GM19467 (cell line): ENCODE data around the gene MCM9.
"Not testable (repeated sequence)": the region's sequence is repeated elsewhere in the genome, so short reads cannot be mapped to it uniquely, and the experiment has no call there.

Experiments used
- ATAC-seq: cut with Tn5 transposase; IDR thresholded peaks from one replicate; pipeline ENCODE4 v1.9.1; 2021; ENCODE audit warnings: mild to moderate bottlenecking, moderate library complexity; ENCODE audit not compliant: unreplicated experiment

MCM9 gene

DNA sequence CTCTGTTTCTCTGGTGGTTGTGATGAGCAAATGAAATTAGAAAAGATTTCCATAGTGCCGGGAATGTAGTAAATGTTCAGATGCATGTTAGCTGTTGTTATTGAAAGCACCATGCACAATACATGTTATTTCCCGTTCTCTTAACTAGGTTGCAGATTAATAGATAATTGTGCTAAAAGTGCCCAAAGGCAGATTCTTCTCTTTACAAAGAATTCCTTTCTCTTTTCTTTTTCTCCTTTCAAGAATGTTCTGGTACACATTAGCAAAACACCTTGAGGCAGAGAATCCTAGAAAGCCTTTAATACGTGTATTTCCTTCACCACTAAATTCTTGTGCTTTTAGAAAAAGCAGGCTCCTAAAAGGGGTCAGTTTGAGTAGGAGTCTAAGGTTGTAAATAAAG, 162.1 kb downstream of the MCM9 start:
- ATAC-seq, result no peak

DNA sequence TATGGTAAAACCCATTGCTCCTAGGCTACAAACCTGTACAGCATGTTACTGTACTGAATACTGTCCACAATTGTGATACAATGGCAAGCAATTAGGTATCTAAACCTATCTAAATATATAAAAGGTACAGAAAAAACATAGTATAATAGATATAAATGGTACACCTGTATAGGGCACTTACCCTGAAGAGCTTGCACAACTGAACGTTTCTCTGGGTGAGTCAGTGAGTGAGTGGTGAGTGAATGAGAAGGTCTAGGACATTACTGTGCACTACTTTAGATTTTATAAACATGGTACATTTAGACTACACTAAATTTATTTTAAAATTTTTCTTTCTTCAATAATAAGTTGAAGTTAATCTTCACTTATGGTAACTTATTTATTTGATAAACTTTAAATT, 163.7 kb downstream of the MCM9 start:
- ATAC-seq, result no peak

DNA sequence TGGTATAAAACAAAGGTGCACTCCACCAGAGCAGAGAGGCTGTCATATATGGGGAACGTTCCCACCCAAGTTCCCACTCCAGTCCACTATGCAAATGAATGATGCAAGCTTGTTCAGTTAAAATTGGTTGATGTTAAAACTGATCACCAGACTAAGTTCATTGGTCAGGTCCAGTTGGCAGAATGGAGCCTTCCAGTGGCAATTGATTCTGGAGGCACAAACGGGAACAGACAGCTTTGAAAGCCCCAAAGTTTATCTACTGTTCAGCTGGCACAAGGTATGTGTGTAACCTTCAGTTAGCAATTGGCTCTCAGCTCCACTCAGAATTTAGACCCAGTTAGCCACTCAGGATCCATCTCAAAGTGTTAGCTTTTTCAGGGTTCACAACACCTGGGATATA, 164.1 kb downstream of the MCM9 start:
- no peak for ATAC-seq

DNA sequence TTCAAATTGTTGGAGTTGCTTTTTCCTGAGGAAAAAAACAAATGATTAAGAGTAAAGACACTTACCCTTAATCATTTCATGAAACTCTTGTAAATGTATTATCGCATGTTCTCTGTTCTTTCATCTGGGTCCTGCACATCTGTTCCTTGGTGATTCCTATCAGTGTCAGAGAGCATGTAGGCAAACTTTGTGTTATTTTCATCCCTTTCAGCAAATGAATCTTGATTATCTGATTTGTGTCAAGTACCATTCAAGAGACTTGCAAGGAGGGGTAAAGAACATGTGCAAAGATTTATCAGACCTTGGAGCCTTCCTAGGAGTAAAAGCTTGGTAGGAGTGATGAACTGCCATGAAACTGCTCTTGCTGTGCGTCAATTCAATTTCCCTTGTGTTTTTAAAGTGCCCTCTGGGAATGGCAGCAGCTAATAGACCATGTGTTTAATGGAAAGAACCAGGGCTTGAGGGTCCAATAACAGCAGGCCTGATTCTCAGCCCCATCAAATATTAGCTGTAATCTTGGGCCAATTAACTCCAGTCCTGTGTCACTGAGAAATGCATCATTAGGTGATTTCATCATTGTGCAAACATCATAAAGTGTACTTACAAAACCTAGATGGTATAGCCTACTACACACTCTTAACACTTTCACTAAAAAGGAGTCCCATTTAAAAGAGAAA, 164.7 kb downstream of the MCM9 start:
- no peak for ATAC-seq

DNA sequence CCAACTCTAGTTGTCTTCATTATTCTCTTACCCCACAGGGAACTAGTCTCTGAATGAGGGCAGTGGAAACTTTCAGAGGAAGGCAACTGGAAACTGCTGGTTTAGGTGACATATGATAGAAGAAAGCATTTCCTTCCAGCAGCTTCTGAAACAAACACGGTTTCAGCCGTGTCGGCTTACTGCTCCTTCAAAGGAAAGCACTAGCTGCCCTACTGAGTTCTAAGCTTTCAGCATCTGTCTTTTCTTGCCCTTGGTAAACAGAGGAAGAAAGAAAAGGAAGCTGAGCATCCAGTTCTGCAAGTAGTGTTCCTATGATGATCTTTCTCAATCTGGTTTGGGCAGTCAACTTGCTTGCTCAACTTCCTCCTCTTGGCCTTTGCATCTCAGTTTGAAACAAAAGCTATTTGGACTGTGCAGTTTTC, 166.0 kb downstream of the MCM9 start:
- no peak for ATAC-seq

DNA sequence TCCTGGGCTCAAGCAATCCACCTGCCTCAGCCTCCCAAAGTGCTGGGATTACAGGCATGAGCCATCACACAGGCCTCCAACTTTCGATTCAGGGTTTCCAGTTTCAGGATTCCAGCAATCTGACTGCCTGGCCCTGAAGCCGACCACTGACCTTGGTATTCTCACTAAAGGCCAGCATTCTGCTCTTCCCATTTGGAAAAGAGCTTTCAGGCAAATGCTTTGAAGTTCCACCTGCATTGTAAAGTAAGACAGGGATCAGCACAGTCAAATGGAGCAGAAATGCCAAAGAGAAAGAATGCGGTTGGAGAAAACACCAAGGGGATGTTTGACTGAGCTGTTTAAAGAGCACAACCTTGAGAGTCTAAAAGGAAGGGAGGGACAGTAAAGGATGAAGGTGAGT, 166.5 kb downstream of the MCM9 start:
- ATAC-seq, result no peak

DNA sequence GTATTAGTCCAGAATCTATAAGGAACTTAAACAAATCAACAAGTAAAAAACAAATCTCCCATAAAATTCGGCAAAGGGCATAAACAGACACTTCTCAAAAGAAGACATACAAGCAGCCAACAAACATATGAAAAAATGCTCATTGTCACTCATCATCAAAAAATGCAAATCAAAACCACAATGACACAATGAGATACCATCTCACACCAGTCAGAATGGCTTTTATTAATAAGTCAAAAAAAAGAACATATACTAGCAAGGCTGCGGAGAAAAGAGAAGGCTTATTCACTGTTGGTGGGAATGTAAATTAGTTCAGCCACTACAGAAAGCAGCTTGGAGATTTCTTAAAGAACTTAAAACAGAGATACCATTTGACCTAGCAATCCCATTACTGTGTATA, 169.6 kb downstream of the MCM9 start:
- ATAC-seq, result not testable (repeated sequence)

DNA sequence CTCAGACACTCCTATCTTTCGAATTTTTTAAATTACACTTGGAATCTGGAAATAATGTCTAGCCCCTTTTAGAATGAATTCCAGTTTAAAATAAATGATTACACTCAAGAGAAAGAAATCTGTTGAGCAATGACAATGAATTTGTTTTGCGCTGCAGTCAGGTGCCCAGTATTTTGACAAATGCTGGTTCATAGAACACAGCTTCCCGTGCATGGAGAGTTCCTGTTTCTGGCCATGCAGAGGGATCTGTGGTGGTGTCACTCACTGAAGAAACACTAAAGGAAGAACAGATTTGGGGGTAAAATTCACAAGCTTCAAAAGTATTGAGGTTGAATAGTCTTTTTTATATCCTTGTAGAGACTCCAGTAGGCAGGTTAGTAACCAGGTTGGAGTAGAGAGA, 170.2 kb downstream of the MCM9 start:
- no peak for ATAC-seq
